ENCODE results near the gene PLXNA2. TPM values are rescaled to one million over a fixed set of nuclear protein-coding genes. Genes with fewer than 3 reads are reported as not detected.

The PLXNA2 gene
- total RNA-seq, 1 donor from 2014 or later, result 9.3 TPM

GRCh38 chr1:208149776-208150514 lies 94.2 kb downstream of the PLXNA2 start:
- ATAC-seq (peak; percentile 98), DNase-seq (ENCODE audit: low spot score) (peak; percentile 69)

- DNase-seq (ENCODE audit: low spot score) (no peak), ATAC-seq (no peak)
Observed at GRCh38 chr1:208149213-208149612, 95.0 kb downstream of the PLXNA2 start.

- DNase-seq (ENCODE audit: low spot score), result no peak
- ATAC-seq, result no peak
Observed at GRCh38 chr1:208148380-208148779, 95.8 kb downstream of the PLXNA2 start.

- DNase-seq (ENCODE audit: low spot score) (no peak), ATAC-seq (no peak)
Observed at GRCh38 chr1:208146650-208147049, 97.5 kb downstream of the PLXNA2 start.

GRCh38 chr1:208145167-208145566 lies 99.0 kb downstream of the PLXNA2 start:
- ATAC-seq (no peak), DNase-seq (ENCODE audit: low spot score) (no peak)

GRCh38 chr1:208142590-208143382 lies 101.4 kb downstream of the PLXNA2 start:
- ATAC-seq, result no peak
- DNase-seq (ENCODE audit: low spot score), result no peak

- ATAC-seq (no peak), DNase-seq (ENCODE audit: low spot score) (no peak)
Observed at GRCh38 chr1:208141610-208142192, 102.5 kb downstream of the PLXNA2 start.

- ATAC-seq (no peak), DNase-seq (ENCODE audit: low spot score) (no peak)
Observed at GRCh38 chr1:208139434-208140045, 104.6 kb downstream of the PLXNA2 start.

- no peak for DNase-seq (ENCODE audit: low spot score)
- ATAC-seq, result no peak
Observed at GRCh38 chr1:208137193-208137592, 107.0 kb downstream of the PLXNA2 start.

- DNase-seq (ENCODE audit: low spot score), result no peak
Observed at GRCh38 chr1:208136459-208137182, 107.6 kb downstream of the PLXNA2 start.

GRCh38 chr1:208135354-208135753 lies 108.8 kb downstream of the PLXNA2 start:
- DNase-seq (ENCODE audit: low spot score) (no peak), ATAC-seq (peak; percentile 29)

More at GRCh38 chr1:208136459-208137182, 107.6 kb downstream of the PLXNA2 start:
- ATAC-seq, result no peak

GRCh38 chr1:208134491-208134890 lies 109.7 kb downstream of the PLXNA2 start:
- DNase-seq (ENCODE audit: low spot score) (no peak), ATAC-seq (no peak)

- DNase-seq (ENCODE audit: low spot score), result no peak
- no peak for ATAC-seq
Observed at GRCh38 chr1:208133355-208133754, 110.8 kb downstream of the PLXNA2 start.

- DNase-seq (ENCODE audit: low spot score) (peak; percentile 85), ATAC-seq (peak; percentile 100)
Observed at GRCh38 chr1:208132287-208132882, 111.8 kb downstream of the PLXNA2 start.

GRCh38 chr1:208131621-208132286 lies 112.4 kb downstream of the PLXNA2 start:
- DNase-seq (ENCODE audit: low spot score) (no peak), ATAC-seq (no peak)

GRCh38 chr1:208129487-208129886 lies 114.7 kb downstream of the PLXNA2 start:
- no peak for DNase-seq (ENCODE audit: low spot score)
- ATAC-seq, result no peak

GRCh38 chr1:208129060-208129459 lies 115.1 kb downstream of the PLXNA2 start:
- ATAC-seq, result no peak

GRCh38 chr1:208127792-208128529 lies 116.2 kb downstream of the PLXNA2 start:
- no peak for DNase-seq (ENCODE audit: low spot score)
- ATAC-seq, result no peak

More at GRCh38 chr1:208129060-208129459, 115.1 kb downstream of the PLXNA2 start:
- DNase-seq (ENCODE audit: low spot score), result no peak

- no peak for ATAC-seq
- DNase-seq (ENCODE audit: low spot score), result no peak
Observed at GRCh38 chr1:208127284-208127683, 116.9 kb downstream of the PLXNA2 start.

Data from left lobe of liver (tissue), 2 donors.